ENCODE measurements around the gene ENG.

DNA sequence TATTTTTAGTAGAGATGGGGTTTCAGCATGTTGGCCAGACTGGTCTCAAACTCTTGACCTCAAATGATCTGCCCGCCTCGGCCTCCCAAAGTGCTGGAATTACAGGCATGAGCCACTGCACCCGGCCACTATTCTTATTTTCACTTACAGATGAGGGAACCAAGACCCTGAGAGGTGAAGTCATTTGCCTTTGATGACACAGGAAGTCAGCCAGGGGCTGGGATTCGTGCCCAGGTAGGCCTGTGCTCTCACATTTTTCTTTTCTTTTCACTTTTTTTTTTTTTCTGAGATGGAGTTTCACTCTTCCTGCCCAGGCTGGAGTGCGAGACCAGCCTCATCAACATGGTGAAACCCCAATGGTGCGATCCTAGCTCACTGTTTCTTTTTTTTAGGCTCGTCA lies 22.2 kb downstream of the ENG start:
- TF ChIP-seq POLR2A (IDR thresholded peaks at IDR 0.05; ENCODE audit: low read depth, low read length) (no peak), RCOR1 (IDR thresholded peaks at IDR 0.05; ENCODE audit: insufficient replicate concordance, low read length) (no peak), RFX5 (IDR thresholded peaks at IDR 0.05; ENCODE audit: low read depth, low read length) (no peak), MXI1 (IDR thresholded peaks at IDR 0.05; ENCODE audit: borderline replicate concordance, low read depth, low read length) (no peak), CEBPB (IDR thresholded peaks at IDR 0.05; ENCODE audit: low read depth, low read length) (no peak), CHD1 (IDR thresholded peaks at IDR 0.05; ENCODE audit: low read depth, low read length) (no peak), NFE2L2 (IDR thresholded peaks at IDR 0.05; ENCODE audit: low read depth, low read length) (no peak)
- TF ChIP-seq, protein P1, sequence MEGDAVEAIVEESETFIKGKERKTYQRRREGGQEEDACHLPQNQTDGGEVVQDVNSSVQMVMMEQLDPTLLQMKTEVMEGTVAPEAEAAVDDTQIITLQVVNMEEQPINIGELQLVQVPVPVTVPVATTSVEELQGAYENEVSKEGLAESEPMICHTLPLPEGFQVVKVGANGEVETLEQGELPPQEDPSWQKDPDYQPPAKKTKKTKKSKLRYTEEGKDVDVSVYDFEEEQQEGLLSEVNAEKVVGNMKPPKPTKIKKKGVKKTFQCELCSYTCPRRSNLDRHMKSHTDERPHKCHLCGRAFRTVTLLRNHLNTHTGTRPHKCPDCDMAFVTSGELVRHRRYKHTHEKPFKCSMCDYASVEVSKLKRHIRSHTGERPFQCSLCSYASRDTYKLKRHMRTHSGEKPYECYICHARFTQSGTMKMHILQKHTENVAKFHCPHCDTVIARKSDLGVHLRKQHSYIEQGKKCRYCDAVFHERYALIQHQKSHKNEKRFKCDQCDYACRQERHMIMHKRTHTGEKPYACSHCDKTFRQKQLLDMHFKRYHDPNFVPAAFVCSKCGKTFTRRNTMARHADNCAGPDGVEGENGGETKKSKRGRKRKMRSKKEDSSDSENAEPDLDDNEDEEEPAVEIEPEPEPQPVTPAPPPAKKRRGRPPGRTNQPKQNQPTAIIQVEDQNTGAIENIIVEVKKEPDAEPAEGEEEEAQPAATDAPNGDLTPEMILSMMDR (conservative IDR thresholded peaks at IDR 0.05; ENCODE audit: low read depth, low read length) = no peak
- TF ChIP-seq, protein P2, sequence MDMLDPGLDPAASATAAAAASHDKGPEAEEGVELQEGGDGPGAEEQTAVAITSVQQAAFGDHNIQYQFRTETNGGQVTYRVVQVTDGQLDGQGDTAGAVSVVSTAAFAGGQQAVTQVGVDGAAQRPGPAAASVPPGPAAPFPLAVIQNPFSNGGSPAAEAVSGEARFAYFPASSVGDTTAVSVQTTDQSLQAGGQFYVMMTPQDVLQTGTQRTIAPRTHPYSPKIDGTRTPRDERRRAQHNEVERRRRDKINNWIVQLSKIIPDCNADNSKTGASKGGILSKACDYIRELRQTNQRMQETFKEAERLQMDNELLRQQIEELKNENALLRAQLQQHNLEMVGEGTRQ (IDR thresholded peaks at IDR 0.05; ENCODE audit: low read depth, low read length) = no peak
- TF ChIP-seq, protein P3, sequence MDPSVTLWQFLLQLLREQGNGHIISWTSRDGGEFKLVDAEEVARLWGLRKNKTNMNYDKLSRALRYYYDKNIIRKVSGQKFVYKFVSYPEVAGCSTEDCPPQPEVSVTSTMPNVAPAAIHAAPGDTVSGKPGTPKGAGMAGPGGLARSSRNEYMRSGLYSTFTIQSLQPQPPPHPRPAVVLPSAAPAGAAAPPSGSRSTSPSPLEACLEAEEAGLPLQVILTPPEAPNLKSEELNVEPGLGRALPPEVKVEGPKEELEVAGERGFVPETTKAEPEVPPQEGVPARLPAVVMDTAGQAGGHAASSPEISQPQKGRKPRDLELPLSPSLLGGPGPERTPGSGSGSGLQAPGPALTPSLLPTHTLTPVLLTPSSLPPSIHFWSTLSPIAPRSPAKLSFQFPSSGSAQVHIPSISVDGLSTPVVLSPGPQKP (IDR thresholded peaks at IDR 0.05; ENCODE audit: borderline replicate concordance, low read depth, low read length) = no peak
